ENCODE data around the gene MRPL36. TPM values are rescaled to one million over a fixed set of nuclear protein-coding genes. Genes with fewer than 3 reads are reported as not detected.
A peak's percentile ranks its signal among the peaks of the same experiment; 100 is the strongest.

The MRPL36 gene
- total and polyA plus RNA-seq, 4 experiments from 2014 or later, result 30.7 to 85.1 (median 54.7) TPM

DNA sequence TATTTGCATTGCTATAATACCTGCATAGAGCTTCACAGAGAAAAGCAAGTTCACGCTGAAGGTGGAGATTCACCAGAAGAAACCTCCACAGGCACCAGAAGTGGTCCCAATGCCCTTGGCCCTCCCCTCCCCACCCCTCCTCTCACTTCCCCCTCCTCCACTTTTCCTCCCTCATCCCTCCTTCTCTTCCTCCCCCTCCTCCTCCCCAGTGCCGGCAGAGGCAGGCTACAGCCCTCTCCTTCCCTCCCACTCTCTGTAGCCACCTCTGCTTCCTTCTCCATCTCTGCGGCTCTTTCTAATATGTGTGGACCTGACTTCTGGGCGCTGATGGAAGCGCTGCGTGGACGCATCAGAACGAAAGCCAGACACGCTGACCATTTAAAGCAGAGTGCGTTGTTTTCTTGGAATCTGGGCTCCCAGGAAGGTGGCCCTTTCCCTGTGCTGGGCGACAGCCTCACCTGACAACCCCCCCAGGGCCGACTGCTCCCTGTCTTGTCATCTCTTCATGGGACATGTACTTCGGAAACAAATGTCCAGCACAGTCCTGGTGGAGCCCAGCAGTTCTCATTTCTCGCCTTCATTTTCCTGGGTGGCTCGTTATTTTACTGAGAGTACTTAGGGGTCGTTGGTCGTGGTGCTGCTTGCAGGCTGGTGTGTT lies 31.1 kb upstream of the MRPL36 start:
- Histone ChIP-seq H3K4me1 (ENCODE audit: insufficient read depth, low read length) (no peaks in the 10 kb centered on the region), H3K9me3 (ENCODE audit: control insufficient read depth in 1 of 2, low read length in 2 of 2) (no peaks in the 10 kb centered on the region), H3K27me3 (ENCODE audit: insufficient read depth, low read length) (no peaks in the 10 kb centered on the region), H3K27ac (ENCODE audit: low read depth, low read length) (no peak overlapping the region), H3K4me3 (ENCODE audit: low read length in 2 of 2) (no peak overlapping the region), H3K36me3 (ENCODE audit: insufficient read depth, low read length) (no peaks in the 10 kb centered on the region)
- H3K27me3 Mint-ChIP-seq, result peaks cover 2 to 5% of the 10 kb centered on the region in 2 donors
- H3K4me1 Mint-ChIP-seq, result no peaks in the 10 kb centered on the region
- H3K36me3 Mint-ChIP-seq, result peaks cover 4% of the 10 kb centered on the region in 2 donors
- POLR2A ChIA-PET (ENCODE audit: partially characterized antibody), result interaction anchor here (0.6 kb wide), 1 partner anchor 105 kb away, joined by 4 read pairs; no protein-coding TSS in a partner anchor
- no peak for DNase-seq
- CTCF ChIA-PET (ENCODE audit: partially characterized antibody), result no interaction called here
- H3K4me3 Mint-ChIP-seq, result no peak overlapping the region
- H3K9me3 Mint-ChIP-seq, result no peaks in the 10 kb centered on the region
- H3K27ac Mint-ChIP-seq, result peak overlapping the region in 2 of 7 donors; percentile 3 to 36
- intact Hi-C loops (cut with micrococcal nuclease), result no loop called here

- no peaks in the 10 kb centered on the region for H3K4me1 ChIP-seq (ENCODE audit: insufficient read depth, low read length)
- DNase-seq, result peak in 4 of 5 donors; percentile 9 to 36 (median 18)
- H3K4me3 ChIP-seq (ENCODE audit: low read length in 2 of 2), result no peak overlapping the region
- no peaks in the 10 kb centered on the region for H3K36me3 ChIP-seq (ENCODE audit: insufficient read depth, low read length)
- Mint-ChIP-seq H3K36me3 (peaks cover 4 to 14% of the 10 kb centered on the region in 2 donors), H3K27me3 (no peaks in the 10 kb centered on the region), H3K27ac (no peak overlapping the region), H3K4me1 (no peaks in the 10 kb centered on the region), H3K9me3 (no peaks in the 10 kb centered on the region), H3K4me3 (peak overlapping the region in 4 of 8 donors; percentile 28 to 67 (median 44))
- intact Hi-C loops (cut with micrococcal nuclease), result no loop called here
- H3K27ac ChIP-seq (ENCODE audit: low read depth, low read length), result no peak overlapping the region
- POLR2A ChIA-PET (ENCODE audit: partially characterized antibody), result no interaction called here
- no peaks in the 10 kb centered on the region for H3K27me3 ChIP-seq (ENCODE audit: insufficient read depth, low read length)
- CTCF ChIA-PET (ENCODE audit: partially characterized antibody), result no interaction called here
- H3K9me3 ChIP-seq (ENCODE audit: control insufficient read depth in 1 of 2, low read length in 2 of 2), result no peaks in the 10 kb centered on the region
Measured at GRCh38 chr5:1827886-1828397, 28.3 kb upstream of the MRPL36 start.

DNA sequence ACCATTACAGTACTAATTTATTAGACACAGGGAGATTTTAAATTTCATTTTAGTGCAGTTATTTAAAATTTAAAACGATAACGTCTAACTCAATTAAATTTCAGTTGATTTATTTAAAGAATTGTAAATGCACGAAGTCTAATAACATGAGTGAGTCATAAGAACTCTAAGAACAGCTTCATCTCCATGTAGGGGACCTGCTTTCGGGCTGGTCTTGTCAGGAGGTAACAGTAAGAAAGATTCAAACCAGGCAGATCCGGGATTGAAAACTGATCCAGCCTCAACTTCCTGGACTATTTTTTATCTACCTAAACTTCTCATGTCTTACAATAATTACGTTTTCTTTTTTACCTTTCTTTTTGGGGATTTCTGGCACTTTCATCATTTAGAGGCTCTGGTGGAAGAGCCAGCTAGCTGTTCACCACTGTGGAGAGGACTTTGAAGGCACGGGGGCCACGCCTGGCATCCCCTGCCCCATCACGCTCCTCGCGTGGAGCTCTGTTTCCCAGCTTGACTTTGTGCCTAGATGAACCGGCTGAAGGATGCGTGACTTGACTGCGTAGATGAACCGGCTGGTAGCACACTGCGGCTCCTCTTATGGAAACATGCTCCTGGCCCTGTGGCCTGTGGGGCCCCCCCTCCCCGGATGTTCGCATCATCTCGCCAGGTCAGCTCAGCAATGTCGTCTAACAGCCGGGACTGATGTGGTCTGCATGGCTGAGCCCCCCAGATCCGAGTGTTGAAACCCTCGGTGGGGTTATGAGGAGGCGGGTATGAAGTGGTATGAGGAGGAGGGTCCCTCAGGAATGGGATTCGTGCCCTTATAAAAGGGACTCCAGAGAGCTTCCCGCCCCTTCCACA lies 27.6 kb upstream of the MRPL36 start:
- Mint-ChIP-seq H3K27ac (peak overlapping the region in 1 of 7 donors; percentile 57), H3K4me3 (peak overlapping the region in 3 of 8 donors; percentile 34 to 67 (median 54)), H3K36me3 (peaks cover 4 to 18% of the 10 kb centered on the region in 2 donors), H3K9me3 (no peaks in the 10 kb centered on the region), H3K27me3 (no peaks in the 10 kb centered on the region), H3K4me1 (no peaks in the 10 kb centered on the region)
- Histone ChIP-seq H3K36me3 (ENCODE audit: insufficient read depth, low read length) (no peaks in the 10 kb centered on the region), H3K4me3 (ENCODE audit: low read length in 2 of 2) (no peak overlapping the region), H3K27me3 (ENCODE audit: insufficient read depth, low read length) (no peaks in the 10 kb centered on the region), H3K4me1 (ENCODE audit: insufficient read depth, low read length) (no peaks in the 10 kb centered on the region), H3K9me3 (ENCODE audit: control insufficient read depth in 1 of 2, low read length in 2 of 2) (no peaks in the 10 kb centered on the region), H3K27ac (ENCODE audit: low read depth, low read length) (no peak overlapping the region)
- intact Hi-C loops (cut with micrococcal nuclease), result no loop called here
- CTCF ChIA-PET (ENCODE audit: partially characterized antibody), result no interaction called here
- POLR2A ChIA-PET (ENCODE audit: partially characterized antibody), result no interaction called here
- DNase-seq, result no peak

DNA sequence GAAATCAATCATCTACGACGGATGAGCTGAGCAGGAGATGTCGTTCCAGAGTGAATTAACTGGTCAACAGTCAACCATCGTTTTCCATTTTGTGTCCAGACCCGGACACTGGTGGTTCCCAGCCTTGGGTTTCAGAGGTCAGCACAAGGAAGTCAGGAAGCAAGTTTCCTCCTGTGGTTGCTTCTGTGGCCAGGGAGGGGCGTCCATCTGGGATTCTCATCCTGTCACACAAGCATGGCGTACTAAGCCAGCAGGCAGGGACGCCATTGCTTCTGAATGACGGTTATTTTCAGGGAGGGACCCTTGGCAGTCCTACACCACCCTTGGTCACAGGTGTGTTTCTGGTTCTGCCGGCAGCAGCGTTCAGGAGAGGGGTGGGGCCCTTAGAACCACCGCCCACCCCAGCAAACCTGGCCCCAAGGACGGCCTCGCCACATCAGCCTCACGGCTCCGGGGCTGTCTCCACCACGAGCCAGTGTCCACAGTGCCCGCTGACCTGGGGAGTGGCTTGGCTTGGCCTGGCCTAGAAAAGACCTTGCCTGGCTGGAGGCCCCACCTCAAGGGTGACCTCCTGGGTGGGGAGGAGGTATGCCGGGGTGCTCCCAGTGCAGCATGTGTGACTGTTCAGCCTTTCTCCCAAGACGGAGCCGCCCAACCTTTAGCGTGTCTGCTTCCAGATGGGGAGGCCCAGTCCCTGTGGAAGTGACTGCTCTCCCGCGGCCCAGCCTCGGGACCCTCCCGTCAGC lies 26.8 kb upstream of the MRPL36 start:
- ChIA-PET POLR2A (ENCODE audit: partially characterized antibody) (no interaction called here), CTCF (ENCODE audit: partially characterized antibody) (no interaction called here)
- Mint-ChIP-seq H3K4me1 (peaks cover 0 to 2% (median under 1%) of the 10 kb centered on the region in 4 donors), H3K9me3 (no peaks in the 10 kb centered on the region), H3K27ac (no peak overlapping the region), H3K4me3 (no peak overlapping the region), H3K36me3 (peaks cover 12 to 23% of the 10 kb centered on the region in 2 donors), H3K27me3 (no peaks in the 10 kb centered on the region)
- Histone ChIP-seq H3K36me3 (ENCODE audit: insufficient read depth, low read length) (no peaks in the 10 kb centered on the region), H3K27me3 (ENCODE audit: insufficient read depth, low read length) (no peaks in the 10 kb centered on the region), H3K9me3 (ENCODE audit: control insufficient read depth in 1 of 2, low read length in 2 of 2) (no peaks in the 10 kb centered on the region), H3K4me3 (ENCODE audit: low read length in 2 of 2) (no peak overlapping the region), H3K27ac (ENCODE audit: low read depth, low read length) (no peak overlapping the region), H3K4me1 (ENCODE audit: insufficient read depth, low read length) (no peaks in the 10 kb centered on the region)
- DNase-seq, result no peak
- intact Hi-C loops (cut with micrococcal nuclease), result no loop called here

- H3K9me3 ChIP-seq (ENCODE audit: control insufficient read depth in 1 of 2, low read length in 2 of 2), result no peaks in the 10 kb centered on the region
- POLR2A ChIA-PET (ENCODE audit: partially characterized antibody), result no interaction called here
- no peaks in the 10 kb centered on the region for H3K27me3 ChIP-seq (ENCODE audit: insufficient read depth, low read length)
- H3K4me3 ChIP-seq (ENCODE audit: low read length in 2 of 2), result no peak overlapping the region
- CTCF ChIA-PET (ENCODE audit: partially characterized antibody), result no interaction called here
- peaks cover 22 to 35% of the 10 kb centered on the region in 2 donors for H3K36me3 Mint-ChIP-seq
- H3K4me1 Mint-ChIP-seq, result peaks cover 0 to 2% (median under 1%) of the 10 kb centered on the region in 4 donors
- no peak for DNase-seq
- no peak overlapping the region for H3K27ac Mint-ChIP-seq
- no peak overlapping the region for H3K27ac ChIP-seq (ENCODE audit: low read depth, low read length)
- no peak overlapping the region for H3K4me3 Mint-ChIP-seq
- H3K4me1 ChIP-seq (ENCODE audit: insufficient read depth, low read length), result no peaks in the 10 kb centered on the region
- H3K27me3 Mint-ChIP-seq, result no peaks in the 10 kb centered on the region
- no peaks in the 10 kb centered on the region for H3K36me3 ChIP-seq (ENCODE audit: insufficient read depth, low read length)
- intact Hi-C loops (cut with micrococcal nuclease), result no loop called here
- no peaks in the 10 kb centered on the region for H3K9me3 Mint-ChIP-seq
Measured at GRCh38 chr5:1824903-1825841, 25.5 kb upstream of the MRPL36 start.

- Mint-ChIP-seq H3K36me3 (peaks cover 26 to 43% of the 10 kb centered on the region in 2 donors), H3K27ac (no peak overlapping the region), H3K9me3 (no peaks in the 10 kb centered on the region), H3K27me3 (no peaks in the 10 kb centered on the region), H3K4me3 (no peak overlapping the region), H3K4me1 (peaks cover 0 to 2% (median under 1%) of the 10 kb centered on the region in 4 donors)
- no peak for DNase-seq
- Histone ChIP-seq H3K9me3 (ENCODE audit: control insufficient read depth in 1 of 2, low read length in 2 of 2) (no peaks in the 10 kb centered on the region), H3K36me3 (ENCODE audit: insufficient read depth, low read length) (peaks cover 4% of the 10 kb centered on the region), H3K4me3 (ENCODE audit: low read length in 2 of 2) (no peak overlapping the region), H3K27me3 (ENCODE audit: insufficient read depth, low read length) (no peaks in the 10 kb centered on the region), H3K27ac (ENCODE audit: low read depth, low read length) (no peak overlapping the region), H3K4me1 (ENCODE audit: insufficient read depth, low read length) (no peaks in the 10 kb centered on the region)
- POLR2A ChIA-PET (ENCODE audit: partially characterized antibody), result no interaction called here
- CTCF ChIA-PET (ENCODE audit: partially characterized antibody), result no interaction called here
- intact Hi-C loops (cut with micrococcal nuclease), result no loop called here
Measured at GRCh38 chr5:1824109-1824821, 24.6 kb upstream of the MRPL36 start.
